Fibroblast of skin of right quadriceps (primary cell): Measurements from ENCODE around the gene ATXN10.
A peak's percentile ranks its signal among the peaks of the same experiment; 100 is the strongest.
"Not testable (repeated sequence)": the region's sequence is repeated elsewhere in the genome, so short reads cannot be mapped to it uniquely, and the experiment has no call there.

ENCODE experiments used
- DNase-seq: peaks from one replicate; pipeline ENCODE4 v3.0.0-alpha.2; 2013

Gene ATXN10

DNA sequence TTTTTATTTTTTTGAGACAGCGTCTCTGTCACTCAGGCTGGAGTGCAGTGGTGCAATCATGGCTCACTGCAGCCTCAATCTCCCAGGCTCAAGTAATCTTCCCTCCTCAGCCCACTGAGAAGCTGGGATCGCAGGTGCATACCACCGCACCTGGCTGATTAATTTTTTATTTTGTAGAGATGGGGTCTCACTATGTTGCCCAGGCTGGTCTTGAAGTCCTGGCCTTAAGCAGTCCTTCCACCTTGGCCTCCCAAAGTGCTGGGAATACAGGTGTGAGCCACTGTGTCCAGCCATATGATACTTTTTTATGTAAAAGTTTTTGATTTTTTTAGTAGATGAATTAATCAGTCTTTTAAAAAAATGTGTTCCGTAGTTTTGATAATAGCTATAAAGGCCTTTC is 42.8 kb downstream of the ATXN10 start:
- not testable (repeated sequence) for DNase-seq

DNA sequence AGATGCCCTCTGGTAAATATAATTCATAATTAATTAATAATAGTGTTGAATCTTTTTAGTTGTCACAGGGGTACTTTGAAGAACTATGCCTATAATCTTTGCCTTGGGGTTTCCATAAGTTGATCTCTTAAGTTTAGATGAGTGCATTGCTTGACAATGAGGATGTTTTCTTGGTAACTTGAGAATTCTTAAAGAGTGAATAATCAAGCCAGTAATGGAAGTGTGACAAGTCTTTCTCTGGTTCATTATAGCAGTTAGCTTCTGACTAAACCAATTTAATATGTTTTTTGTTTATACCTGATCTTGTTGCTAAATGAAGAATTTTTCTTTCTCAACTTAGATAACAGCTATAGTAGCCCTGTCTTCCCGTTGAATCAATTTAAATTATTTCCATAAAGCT is 46.2 kb downstream of the ATXN10 start:
- DNase-seq, result peak; percentile 79

DNA sequence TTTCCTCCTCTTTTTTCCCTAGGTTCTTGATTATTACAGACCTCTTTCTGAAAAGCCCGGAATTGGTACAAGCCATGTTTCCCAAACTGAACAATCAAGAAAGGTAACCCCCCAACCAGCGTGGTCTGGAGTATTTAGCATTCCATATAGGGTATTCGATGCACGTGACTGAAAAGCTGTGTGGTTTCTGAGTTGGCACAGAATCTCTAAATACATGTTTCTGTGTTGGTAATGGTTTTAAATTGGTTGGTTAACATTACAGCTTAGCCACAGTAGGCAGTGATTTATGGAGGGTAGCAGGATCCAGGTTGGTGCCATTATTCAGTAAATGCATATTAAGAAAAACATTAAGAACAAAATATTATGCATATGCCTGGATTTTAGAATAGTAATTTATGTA is 46.8 kb downstream of the ATXN10 start:
- DNase-seq, result no peak

DNA sequence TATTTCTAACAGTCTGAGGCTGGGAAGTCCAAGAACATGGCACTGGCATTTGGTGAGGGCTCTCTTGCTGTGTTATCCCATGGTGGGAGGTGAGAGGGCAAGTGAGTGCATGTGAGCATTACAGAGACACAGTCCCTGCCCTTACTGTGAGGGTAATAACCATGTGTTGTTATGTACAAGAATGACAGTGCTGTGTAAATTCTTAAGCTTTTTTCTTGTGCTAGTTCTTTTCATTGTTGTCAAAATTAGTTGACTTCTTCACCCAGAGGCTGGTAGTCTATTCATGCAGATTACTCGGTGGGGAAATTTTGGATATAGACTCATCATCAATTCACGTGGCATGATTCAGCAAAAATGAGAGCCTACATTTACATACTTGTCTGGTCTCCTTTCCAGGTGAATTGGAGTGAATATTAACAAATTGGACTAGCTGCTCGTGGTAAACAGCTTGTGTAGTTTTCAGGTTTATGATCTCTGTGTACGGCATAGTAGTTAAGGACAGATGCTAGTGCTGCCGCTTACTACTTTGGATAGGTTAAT is 49.3 kb downstream of the ATXN10 start:
- DNase-seq, result no peak

DNA sequence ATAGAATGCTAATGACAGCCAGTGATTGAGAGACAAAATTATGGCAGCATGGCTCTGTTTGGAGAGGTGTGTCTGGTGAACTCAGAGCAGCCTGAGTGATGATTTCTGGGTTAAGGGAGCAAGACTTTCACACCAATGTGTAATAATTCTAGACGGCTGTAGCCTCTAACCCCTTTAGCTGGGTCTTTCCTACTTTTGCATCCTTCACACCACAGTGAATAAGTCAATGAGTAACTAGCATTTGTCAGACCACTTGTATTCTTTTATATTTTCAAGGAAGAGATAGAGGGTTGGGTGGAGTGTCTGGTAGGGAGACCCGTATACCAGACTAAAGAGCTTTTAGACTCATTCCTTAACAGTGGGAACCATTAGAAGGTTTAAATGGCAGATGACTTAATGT is 50.4 kb downstream of the ATXN10 start:
- DNase-seq, result no peak

DNA sequence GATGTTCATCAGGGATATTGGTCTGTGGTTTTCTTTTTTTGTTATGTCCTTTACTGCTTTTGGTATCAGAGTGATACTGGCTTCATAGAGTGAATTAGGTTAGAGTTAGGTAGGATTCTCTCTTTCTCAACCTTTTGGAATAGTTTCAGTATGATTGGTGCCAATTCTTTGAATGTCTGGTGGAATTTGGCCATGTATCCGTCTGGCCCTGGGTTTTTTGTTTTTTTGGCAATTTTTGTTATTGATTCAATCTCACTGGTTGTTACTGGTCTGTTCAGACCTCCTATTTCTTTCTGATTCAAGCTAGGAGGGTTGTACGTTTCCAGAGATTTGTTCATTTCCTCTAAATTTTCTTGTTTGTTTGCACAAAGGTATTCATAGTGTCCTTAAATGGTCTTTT is 54.4 kb downstream of the ATXN10 start:
- DNase-seq, result no peak

DNA sequence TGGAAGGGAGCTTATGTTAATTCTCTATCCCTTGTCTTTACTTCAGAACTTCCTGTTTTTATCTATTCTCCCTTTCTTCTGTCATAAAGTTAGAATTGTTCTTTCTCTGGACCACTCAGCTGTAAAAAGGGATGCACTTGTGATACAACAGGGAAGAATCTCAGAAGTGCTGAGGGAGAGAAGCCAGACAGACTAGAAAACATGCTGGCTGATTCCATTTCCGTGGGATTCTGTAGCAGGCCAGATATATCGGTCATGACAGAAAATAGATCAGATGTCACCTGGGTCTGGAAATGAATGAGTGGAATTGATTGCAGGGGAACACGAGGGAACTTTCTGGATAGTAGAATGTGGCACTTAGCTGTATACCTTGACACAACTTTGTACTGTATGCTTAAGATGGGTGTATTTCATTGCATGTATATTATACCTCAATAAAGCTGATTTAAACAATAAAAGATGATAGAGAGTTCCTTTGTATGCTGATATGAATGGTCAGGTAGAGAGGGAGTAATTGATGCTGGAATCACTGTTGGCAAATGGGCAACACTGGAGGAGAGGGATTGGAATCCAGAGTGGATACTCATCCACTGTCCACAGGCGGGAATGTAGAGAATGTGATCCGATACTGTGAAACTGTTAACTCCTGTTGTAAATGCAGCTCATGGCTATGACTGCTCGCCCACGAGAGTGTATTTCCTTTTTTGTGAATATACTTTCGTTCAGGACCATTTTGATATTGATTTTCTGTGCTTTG is 59.6 kb downstream of the ATXN10 start:
- DNase-seq, result peak; percentile 55

DNA sequence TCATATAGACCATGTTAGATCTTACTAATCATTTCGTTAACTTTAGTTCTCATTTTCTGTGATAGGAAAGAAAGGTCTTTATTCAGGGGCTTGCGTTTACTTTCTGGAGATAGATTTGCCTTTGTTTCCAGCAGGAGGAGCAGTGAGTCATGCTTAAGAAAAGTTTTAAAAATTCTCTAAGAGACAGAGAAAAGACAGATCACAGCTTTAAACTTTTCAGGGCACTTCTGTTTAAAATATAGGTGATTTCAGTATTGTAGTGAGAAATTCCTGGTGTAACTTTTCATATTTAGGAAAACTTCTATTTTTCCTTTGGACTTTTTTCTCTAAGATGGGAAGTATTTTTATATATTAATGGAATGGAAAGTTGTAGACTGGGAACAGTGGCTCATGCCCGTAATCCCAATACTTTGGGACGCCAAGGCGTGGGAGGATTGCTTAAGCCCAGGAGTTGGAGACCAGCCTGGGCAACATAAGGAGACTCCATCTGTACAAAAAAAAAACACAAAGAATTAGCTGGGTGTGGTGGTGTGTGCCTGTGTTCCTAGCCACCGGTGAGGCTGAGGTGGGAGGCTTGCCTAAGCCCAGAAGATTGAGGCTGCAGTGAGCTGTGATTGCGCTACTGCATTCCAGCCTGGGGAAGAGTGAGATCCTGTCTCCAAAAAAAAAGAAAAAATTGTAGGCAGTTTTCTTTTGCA is 60.3 kb downstream of the ATXN10 start:
- peak; percentile 27 for DNase-seq

DNA sequence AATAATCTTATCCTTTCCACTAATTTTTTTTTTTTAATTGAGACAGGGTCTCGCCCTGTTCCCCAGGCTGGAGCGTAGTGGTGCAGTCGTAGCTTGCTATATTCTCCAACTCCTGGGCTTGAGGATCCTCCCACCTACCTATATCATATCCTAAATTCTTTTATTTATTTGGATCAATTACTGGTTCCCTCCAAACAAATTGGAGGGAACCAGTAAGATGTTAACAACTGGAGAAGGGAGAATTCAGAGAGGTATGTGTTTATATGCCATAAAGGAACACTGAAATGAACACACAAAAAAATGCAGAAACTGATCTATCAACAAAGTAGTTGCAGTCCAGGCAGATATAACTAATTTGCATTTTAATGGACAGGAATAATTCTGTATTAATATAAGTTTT is 63.6 kb downstream of the ATXN10 start:
- DNase-seq, result no peak

DNA sequence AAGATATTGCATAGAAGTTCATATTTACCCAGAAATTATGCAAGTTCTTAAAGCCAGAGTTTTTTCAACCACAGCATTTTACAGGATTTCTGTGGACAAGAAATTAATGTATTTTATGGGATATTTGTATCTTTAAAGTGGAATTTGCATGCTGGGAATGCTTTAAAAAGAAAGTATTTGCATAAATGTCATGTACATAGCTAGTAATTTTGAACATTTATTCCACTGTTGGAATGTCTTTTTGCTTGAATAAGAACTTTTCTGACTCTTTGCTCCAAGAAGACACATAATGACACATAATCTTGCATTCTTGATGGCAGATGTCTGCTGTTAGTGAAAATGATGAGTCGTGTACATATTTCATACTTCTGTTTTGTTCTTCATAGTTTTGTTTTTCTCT is 66.6 kb downstream of the ATXN10 start:
- peak; percentile 59 for DNase-seq

DNA sequence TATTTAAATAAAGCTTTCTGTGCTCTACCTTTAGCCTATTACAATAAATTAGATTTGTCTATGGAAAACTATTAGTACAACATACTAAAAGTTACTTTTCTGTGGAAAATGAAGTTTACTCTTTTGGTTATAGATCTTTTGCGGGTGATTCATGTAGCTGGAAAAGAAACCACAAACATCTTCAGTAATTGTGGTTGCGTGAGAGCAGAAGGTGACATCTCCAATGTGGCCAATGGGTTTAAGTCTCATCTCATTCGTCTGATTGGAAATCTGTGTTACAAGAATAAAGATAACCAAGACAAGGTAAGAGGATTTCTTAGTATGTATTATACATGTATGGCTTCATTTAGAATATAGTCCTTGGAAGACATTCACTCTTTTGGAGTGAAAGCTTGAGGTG is 68.6 kb downstream of the ATXN10 start:
- peak; percentile 22 for DNase-seq

DNA sequence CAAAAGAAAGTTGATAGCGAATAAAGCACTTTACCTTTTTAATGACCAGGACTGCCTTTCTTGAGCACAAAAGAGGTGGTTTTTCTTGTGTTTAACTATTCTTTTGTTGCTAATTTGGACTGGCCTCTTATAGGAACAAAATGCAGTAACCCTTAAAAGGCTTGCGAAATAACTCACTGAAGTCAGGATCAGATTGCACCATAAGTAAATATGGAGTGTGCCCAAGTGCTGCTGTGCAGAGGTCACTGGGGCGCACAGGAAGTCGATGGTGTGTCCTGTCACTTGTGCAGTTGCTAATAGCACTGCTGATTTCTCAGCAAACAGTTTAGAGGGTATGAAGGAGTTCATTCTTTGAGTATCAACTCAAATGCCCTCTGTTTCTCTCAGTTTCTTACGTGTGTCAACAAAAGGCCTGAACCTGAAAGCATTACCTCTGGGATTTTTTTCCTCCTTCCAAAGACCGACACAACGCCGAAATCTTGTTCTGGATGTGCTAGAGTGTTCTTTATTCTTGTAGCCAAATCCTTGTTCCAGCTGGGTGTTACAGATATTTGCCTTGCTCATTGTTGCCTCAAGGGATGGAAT is 71.3 kb downstream of the ATXN10 start:
- peak; percentile 46 for DNase-seq

DNA sequence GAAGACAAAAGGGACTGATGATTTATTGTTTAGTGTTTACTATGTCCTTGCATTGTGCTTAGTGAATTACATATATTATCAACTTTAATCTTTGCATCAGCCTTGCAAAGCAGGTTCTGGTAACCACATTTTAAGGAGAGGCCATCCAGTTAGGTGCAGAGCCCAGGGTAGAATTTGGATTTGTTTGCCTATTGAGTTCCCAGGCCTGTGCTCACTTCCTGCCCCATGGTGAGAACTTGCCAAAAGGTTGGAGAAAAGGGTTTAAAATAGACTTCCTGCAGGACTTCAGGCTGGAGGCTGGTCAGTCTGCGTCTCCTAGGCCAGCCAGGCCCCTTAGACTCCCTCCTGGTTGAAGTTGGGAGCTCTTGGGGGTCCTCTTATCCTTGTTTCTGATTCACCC is 72.1 kb downstream of the ATXN10 start:
- DNase-seq, result no peak

DNA sequence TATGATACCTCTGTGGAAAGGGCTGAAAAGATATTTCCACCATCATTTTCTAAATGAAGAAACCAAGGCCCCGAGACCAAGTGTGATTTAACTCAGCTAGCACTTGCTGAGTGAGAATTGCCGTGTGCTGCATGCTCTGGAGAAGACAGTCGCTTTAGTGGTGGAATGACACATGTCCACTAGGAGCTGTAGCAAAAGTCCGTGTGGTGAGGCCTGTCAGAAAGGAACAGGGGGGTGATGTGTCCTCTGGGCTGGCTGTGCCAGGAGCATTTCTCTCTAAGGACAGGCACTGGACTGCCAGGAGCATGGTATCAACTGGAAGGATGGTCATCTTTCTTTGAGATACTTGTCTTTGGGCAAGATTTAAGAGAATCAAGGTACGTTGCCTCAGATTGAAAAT is 72.8 kb downstream of the ATXN10 start:
- no peak for DNase-seq

DNA sequence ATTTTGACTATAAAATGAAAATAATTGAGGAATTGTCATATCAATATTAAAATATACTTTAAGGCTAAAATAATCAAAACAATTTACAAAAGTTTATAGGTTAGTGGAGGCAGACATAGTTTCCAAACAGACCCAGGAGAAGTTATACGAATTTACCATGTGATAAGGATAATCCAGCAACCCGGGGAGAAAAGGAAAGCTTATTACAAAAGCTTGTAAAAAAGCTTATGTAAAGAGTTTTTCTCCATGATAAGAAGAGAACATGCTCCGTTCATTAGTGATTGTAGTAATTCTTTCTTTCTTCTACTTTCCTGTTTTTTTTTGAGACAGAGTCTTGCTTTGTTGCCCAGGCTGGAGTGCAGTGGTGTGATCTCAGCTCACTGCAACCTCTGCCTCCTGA is 79.0 kb downstream of the ATXN10 start:
- DNase-seq, result no peak

DNA sequence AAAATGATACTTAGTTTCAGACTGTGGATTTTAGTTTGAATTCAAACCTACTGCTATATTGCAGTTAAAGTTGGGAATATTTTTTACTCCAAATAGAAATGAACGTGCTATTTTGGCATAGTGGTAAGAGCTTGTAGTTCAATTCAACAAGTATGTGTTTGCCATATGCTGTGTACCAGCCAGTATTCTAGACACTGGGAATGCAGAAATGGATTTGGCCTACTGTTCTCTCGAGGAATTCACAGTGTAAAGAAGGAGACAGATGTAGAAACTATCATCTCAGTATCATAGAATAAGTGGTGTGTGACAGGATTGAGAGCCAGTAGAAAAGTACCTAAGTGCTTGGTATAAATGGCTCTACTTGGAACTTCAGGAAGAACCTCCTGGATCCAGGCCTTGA is 80.4 kb downstream of the ATXN10 start:
- DNase-seq, result no peak

DNA sequence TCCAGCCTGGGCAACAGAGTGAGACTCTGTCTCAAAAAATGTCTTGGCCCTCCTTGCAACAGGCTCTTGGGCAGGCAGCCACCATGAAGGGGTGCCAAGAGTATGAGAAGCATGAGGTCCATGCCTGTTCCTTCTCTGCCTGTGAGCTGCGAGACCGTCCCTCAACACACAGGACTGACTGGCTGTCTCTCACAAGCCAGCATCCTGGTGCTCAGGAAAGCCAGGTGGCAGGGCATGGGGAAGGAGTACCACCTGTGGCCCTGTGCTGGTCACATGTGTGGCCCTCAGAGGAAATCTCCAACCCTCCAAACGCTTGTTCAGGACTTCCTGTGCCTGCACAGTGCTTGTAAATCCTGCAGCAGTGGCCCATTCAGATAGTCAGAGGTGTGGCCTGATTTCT is 83.2 kb downstream of the ATXN10 start:
- no peak for DNase-seq

DNA sequence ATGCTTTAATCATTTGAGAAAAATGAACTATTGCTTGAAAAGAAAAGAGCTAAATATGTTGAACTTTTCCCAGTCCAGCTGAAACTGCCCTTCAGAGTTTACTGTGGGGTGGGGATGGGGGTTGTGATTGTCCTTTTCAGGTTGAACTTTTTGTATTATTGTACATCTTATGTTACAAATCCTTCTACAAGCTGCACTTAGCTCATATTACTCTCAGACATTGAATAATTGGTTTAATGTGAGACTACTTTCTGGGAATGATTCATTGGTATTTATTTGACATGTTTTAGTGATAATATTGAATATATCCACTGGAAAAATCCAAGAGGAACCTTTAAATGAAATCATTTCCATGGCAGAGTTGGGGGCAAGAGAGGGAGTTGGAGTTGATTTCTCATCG is 84.9 kb downstream of the ATXN10 start:
- no peak for DNase-seq

DNA sequence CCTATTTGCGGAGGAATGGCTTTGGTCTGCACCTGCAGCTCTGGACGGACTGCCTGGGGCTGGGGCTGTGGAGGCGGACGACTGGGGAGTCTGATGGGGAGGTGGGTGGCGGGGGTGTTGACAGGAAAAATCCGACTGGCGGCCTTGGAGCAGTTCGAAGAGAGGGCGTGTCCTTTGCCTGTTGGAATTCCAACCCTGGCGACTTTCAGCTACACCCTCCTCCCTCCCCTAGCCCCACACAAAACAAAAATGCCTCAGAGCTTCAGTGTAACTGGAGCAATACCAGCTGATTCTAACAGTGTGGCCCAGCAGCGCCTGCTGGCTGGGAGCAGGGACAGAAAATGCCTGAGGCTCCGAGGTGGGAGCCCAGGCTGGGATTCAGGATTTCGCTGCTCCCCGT is 85.4 kb downstream of the ATXN10 start:
- peak; percentile 32 for DNase-seq

DNA sequence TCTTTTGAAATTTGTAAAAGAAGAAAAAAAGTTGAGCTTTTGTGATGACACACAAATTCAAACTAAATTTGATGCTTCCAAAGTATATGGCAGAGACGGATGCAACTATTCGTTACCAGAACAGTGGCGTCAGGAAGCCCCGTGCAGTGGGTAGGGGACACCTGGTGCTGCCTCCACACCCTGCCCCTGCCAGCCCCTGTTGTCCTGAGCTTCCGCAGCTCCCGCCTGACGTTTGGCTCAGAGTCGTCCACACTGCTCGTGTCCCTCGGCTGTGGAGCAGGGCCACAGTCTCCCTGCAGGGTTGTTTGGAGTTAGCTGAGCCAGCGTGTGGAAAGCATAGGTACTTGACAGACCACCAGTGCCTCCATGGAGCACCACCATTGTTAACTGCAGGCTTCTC is 86.3 kb downstream of the ATXN10 start:
- no peak for DNase-seq

DNA sequence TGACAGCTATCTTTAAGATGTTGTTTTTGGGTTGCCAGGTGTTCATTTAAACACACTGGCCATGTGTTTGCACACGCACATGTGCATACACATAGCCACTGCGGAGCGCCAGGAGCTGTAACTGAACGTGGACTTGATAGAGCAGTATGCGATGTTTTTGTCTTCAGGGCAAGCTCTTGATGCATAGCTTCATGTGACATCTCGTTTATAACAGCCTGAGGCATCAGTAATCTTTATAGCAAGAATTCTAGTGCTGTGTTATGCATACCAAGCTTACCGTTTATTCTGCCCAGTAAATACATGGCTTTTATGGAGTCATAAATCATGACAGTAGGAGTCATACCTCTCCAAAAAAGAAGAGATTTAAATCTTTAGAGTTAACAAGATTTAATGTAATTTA is 87.0 kb downstream of the ATXN10 start:
- DNase-seq, result no peak

DNA sequence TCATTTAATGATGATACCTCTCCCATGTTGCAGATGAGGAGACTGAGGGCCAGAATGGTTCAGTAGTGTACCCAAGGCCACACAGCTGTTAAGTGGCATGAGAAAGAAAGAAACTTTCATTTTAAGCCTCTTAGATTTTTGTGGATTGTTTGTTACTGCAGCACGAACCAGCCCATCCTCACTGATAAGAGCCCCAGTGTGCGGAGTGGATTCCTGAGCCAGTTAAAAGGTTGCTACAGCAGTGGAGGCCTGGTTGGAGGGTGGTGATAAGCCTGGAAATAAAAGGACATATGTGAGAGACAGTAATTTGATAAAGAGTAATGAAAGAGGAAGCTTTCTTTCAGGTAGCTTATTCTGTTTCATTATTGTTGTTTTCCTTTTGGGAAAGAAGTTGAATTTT is 89.0 kb downstream of the ATXN10 start:
- no peak for DNase-seq

DNA sequence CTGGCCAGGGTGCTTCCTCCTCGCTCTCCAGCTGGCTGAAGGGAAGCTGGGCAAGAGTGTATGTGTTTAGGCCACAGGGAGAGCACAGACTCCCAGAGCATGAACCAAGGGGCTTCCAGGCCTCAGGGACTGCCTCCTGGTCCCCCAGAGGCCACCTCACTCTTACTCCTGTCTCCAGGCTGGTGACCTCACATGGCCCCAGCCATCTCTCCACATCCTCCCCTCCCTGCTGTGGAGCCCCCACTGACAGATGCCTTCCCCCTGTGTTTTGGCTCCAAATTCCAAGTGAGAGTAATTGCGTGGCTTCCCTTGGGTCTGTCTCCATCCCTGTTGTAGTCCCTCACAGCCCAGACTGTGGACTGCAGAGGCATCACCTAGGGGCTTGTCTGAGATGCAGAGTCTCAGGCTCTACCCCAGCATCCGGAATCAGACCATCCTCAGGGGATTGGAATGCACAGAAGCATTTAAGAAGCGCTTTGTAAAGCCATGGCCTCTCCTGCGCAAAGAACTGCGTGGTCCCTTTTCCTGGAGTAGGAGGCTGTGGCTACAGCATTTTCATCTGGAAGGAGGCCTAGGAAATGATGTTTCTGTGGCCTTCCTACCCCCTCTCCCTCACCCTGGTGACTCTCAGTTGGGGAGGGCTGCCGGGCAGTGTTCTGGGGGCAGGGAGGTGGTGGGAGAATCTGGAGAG is 91.1 kb downstream of the ATXN10 start:
- peak; percentile 12 for DNase-seq

DNA sequence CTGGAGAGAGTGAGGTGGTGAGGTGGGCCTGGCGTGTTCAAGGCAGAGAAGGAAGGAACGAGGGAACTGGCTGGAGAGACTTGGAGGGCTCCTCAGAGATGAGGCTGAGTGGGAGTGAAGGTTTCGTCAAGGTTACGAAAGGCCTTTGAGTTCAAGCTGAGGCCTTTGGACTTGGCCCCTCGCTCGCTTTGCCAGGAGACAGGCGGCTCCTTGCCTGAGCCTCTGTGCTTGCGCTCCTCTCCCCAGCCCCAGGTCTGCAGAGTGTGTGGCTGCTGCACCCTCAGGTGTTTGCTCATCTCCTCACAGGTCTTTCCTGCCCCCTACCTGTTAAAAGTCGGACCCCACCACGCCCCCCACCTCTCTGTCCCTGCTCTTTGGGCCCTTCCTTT is 91.6 kb downstream of the ATXN10 start:
- no peak for DNase-seq
